ENCODE data around the gene HERC5. TPM values are rescaled to one million over a fixed set of nuclear protein-coding genes. Genes with fewer than 3 reads are reported as not detected.

Gene HERC5
- total RNA-seq, 1 experiment from 2014 or later, result 7.2 TPM

DNA sequence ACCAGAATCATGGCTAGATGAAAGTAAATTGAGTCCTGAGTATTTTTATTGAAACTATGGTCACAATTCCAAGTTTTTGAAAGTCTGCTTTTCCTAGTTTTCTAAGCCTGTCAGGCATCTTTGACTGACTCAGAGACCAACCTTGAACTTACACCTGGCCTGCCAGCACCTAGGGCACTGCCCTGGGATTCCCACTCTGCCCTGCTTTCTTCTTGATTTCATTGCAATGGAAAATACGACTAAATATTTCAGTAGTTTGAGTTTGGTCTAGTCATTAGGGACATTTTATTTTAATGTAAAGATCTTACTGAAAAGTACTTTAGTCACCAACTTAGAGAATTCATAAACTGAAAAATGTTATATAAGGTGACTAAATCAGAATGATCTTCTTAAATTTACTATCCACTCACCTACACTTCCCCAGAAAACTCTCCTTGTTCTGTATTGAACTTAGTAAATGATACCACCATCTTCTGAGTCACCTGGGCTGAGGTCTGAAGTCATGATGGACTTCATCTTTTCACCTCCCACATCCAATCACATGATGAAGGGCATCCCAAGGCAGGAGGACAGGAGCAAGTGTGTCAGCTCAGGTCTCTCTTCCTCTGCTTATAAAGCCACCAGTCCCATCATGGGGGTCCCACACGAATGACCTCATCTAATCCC lies 78.3 kb downstream of the HERC5 start:
- CTCF ChIA-PET, result interaction anchor here (1.2 to 3.3 kb wide), 2 partner anchors 124 kb away, joined by 4 to 18 read pairs; no protein-coding TSS in a partner anchor
- Histone ChIP-seq H3K4me2 (ENCODE audit: low read length) (no peak overlapping the region), H3K27me3 (ENCODE audit: insufficient read depth, low read length) (no peaks in the 10 kb centered on the region), H3K9me3 (ENCODE audit: control insufficient read depth in 1 of 2, insufficient read depth in 1 of 2, low read depth in 1 of 2, low read length in 2 of 2) (no peaks in the 10 kb centered on the region), H3K36me3 (ENCODE audit: control insufficient read depth in 1 of 2, insufficient read depth in 2 of 2, low read length in 2 of 2) (no peaks in the 10 kb centered on the region), H3K9me2 (ENCODE audit: insufficient read depth) (no peaks in the 10 kb centered on the region), H3K4me3 (replicated peaks in 1 of 2; ENCODE audit: low read depth in 1 of 2, low read length in 2 of 2) (no peak overlapping the region), H3K4me1 (ENCODE audit: control insufficient read depth in 1 of 2, insufficient read depth in 2 of 2, low read length in 2 of 2) (no peaks in the 10 kb centered on the region), H3K27ac (ENCODE audit: low read depth, low read length) (no peak overlapping the region), H2AFZ (ENCODE audit: low read depth, low read length, poor library complexity, severe bottlenecking) (no peak overlapping the region), H4K20me1 (ENCODE audit: insufficient read depth) (no peaks in the 10 kb centered on the region), H3K79me2 (ENCODE audit: insufficient read depth, low read length) (no peaks in the 10 kb centered on the region), H3K9ac (ENCODE audit: low read length) (no peak overlapping the region)
- intact Hi-C loops (cut with micrococcal nuclease), result no loop called here
- DNase-seq (ENCODE audit: low read depth, low spot score), result no peak
- POLR2A ChIA-PET, result no interaction called here
- BruUV-seq (replicated peaks), result no TSS peak
- RAD21 ChIA-PET (ENCODE audit: low non-redundant PET in 1 of 2, low total read pairs in 2 of 2, uncharacterized antibody in 2 of 2, unreplicated experiment in 2 of 2), result no interaction called here
- TF ChIP-seq, protein P1, sequence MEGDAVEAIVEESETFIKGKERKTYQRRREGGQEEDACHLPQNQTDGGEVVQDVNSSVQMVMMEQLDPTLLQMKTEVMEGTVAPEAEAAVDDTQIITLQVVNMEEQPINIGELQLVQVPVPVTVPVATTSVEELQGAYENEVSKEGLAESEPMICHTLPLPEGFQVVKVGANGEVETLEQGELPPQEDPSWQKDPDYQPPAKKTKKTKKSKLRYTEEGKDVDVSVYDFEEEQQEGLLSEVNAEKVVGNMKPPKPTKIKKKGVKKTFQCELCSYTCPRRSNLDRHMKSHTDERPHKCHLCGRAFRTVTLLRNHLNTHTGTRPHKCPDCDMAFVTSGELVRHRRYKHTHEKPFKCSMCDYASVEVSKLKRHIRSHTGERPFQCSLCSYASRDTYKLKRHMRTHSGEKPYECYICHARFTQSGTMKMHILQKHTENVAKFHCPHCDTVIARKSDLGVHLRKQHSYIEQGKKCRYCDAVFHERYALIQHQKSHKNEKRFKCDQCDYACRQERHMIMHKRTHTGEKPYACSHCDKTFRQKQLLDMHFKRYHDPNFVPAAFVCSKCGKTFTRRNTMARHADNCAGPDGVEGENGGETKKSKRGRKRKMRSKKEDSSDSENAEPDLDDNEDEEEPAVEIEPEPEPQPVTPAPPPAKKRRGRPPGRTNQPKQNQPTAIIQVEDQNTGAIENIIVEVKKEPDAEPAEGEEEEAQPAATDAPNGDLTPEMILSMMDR (IDR thresholded peaks at IDR 0.05 in 2 of 3, conservative IDR thresholded peaks at IDR 0.05 in 1 of 3; ENCODE audit: borderline replicate concordance in 1 of 3, insufficient read depth in 1 of 3, low read depth in 2 of 3, low read length in 2 of 3), result no peak
- TF ChIP-seq, protein P2, sequence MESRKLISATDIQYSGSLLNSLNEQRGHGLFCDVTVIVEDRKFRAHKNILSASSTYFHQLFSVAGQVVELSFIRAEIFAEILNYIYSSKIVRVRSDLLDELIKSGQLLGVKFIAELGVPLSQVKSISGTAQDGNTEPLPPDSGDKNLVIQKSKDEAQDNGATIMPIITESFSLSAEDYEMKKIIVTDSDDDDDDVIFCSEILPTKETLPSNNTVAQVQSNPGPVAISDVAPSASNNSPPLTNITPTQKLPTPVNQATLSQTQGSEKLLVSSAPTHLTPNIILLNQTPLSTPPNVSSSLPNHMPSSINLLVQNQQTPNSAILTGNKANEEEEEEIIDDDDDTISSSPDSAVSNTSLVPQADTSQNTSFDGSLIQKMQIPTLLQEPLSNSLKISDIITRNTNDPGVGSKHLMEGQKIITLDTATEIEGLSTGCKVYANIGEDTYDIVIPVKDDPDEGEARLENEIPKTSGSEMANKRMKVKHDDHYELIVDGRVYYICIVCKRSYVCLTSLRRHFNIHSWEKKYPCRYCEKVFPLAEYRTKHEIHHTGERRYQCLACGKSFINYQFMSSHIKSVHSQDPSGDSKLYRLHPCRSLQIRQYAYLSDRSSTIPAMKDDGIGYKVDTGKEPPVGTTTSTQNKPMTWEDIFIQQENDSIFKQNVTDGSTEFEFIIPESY (IDR thresholded peaks at IDR 0.05; ENCODE audit: extremely low read depth, insufficient replicate concordance, low read length), result no peak
- TF ChIP-seq ELF1 (IDR thresholded peaks at IDR 0.05; ENCODE audit: borderline replicate concordance, low read depth) (no peak), POLR2AphosphoS5 (IDR thresholded peaks at IDR 0.05; ENCODE audit: low read depth, low read length) (no peak), TCF7L2 (IDR thresholded peaks at IDR 0.05; ENCODE audit: borderline replicate concordance, extremely low read depth, insufficient read depth, insufficient read length) (no peak), RAD21 (IDR thresholded peaks at IDR 0.05; ENCODE audit: low read depth) (no peak), ZNF274 (IDR thresholded peaks at IDR 0.05; ENCODE audit: low read depth, low read length) (no peak), EGR1 (IDR thresholded peaks at IDR 0.05; ENCODE audit: low read depth) (no peak), EZH2phosphoT487 (IDR thresholded peaks at IDR 0.05; ENCODE audit: borderline replicate concordance) (no peak), ZFX (IDR thresholded peaks at IDR 0.05) (no peak), SIN3A (IDR thresholded peaks at IDR 0.05; ENCODE audit: low read depth) (no peak), JUND (IDR thresholded peaks at IDR 0.05) (no peak), POLR2A (IDR thresholded peaks at IDR 0.05; ENCODE audit: borderline replicate concordance, extremely low read depth, insufficient read depth, insufficient read length) (no peak)
- TF ChIP-seq, protein P3, sequence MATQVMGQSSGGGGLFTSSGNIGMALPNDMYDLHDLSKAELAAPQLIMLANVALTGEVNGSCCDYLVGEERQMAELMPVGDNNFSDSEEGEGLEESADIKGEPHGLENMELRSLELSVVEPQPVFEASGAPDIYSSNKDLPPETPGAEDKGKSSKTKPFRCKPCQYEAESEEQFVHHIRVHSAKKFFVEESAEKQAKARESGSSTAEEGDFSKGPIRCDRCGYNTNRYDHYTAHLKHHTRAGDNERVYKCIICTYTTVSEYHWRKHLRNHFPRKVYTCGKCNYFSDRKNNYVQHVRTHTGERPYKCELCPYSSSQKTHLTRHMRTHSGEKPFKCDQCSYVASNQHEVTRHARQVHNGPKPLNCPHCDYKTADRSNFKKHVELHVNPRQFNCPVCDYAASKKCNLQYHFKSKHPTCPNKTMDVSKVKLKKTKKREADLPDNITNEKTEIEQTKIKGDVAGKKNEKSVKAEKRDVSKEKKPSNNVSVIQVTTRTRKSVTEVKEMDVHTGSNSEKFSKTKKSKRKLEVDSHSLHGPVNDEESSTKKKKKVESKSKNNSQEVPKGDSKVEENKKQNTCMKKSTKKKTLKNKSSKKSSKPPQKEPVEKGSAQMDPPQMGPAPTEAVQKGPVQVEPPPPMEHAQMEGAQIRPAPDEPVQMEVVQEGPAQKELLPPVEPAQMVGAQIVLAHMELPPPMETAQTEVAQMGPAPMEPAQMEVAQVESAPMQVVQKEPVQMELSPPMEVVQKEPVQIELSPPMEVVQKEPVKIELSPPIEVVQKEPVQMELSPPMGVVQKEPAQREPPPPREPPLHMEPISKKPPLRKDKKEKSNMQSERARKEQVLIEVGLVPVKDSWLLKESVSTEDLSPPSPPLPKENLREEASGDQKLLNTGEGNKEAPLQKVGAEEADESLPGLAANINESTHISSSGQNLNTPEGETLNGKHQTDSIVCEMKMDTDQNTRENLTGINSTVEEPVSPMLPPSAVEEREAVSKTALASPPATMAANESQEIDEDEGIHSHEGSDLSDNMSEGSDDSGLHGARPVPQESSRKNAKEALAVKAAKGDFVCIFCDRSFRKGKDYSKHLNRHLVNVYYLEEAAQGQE (IDR thresholded peaks at IDR 0.05; ENCODE audit: low read depth), result no peak
- ATAC-seq, result no peak
